Measurements from ENCODE around the gene SLC25A25. TPM values are rescaled to one million over a fixed set of nuclear protein-coding genes. Genes with fewer than 3 reads are reported as not detected.

The SLC25A25 gene
- total and polyA plus RNA-seq, 10 of the 15 experiments (the other 5 are each of a cell fraction or from before 2014, with no cell fraction given): 0.04 to 17.1 (median 12.4) TPM; not detected in 1

DNA sequence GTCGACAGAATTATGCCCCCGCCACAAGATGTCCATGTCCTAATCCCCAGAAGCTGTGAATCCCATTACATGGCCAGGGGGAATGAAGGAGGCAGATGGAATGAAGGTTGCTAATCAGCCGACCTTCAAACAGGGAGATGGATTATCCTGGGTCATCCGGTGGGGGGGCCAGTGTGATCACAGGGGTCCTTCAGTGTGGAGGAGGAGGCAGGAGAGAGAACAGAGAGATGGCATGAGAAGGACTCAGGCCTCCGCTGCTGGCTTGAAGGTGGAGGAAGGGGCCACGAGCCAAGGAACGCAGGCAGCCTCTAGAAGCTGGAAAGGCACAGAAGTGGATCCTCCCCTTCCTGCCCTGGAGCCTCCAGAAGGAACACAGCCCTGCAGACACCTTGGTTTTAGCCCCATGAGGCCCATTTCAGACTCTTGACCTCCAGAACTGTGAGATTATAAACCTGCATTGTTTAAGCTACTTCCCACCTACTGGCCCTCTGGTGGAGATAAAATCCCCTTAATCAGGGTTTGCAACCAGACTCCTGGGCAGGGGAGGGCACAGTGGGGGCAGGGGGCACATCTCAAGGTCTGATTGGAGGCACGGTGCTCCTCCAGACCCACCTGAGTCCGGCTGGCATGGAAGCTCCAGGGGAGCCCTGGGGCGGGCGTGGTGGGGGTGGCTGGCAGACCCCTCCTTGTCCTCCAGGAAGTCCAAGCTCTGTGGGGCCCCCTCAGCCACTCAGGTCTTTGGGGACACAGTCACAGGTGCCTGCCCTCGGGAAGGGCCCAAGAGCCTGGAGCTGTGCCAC lies 45.7 kb downstream of the SLC25A25 start:
- DNase-seq (ENCODE audit: low read depth, low spot score) (no peak), FAIRE-seq (no peak), ATAC-seq (no peak)
- Histone ChIP-seq H2AFZ (ENCODE audit: control insufficient read depth, low read depth, low read length) (no peak overlapping the region), H3K79me2 (ENCODE audit: control insufficient read depth, insufficient read depth, low read length) (no peaks in the 10 kb centered on the region), H3K36me3 (ENCODE audit: control insufficient read depth in 2 of 2, insufficient read depth in 2 of 2, low read length in 1 of 2) (peaks cover 3 to 4% of the 10 kb centered on the region in 2 experiments; a peak in 3 of 4 replicates), H3K4me3 (no peak overlapping the region), H3K9ac (ENCODE audit: control insufficient read depth, insufficient read depth, low read length) (no peak overlapping the region), H3K27me3 (replicated peaks in 1 of 2; ENCODE audit: control insufficient read depth in 2 of 2, insufficient read depth in 2 of 2, low read length in 1 of 2) (no peaks in the 10 kb centered on the region), H3K4me1 (ENCODE audit: control insufficient read depth, insufficient read depth, low read length) (peaks cover 23% of the 10 kb centered on the region), H3K27ac (ENCODE audit: control insufficient read depth, insufficient read depth) (no peak overlapping the region), H3K9me3 (replicated peaks; ENCODE audit: control insufficient read depth, insufficient read depth, low read length) (no peaks in the 10 kb centered on the region), H4K20me1 (ENCODE audit: control insufficient read depth, insufficient read depth) (no peaks in the 10 kb centered on the region), H3K4me2 (ENCODE audit: control insufficient read depth, insufficient read depth) (no peak overlapping the region)
- ChIA-PET SMC1A (ENCODE audit: uncharacterized antibody, unreplicated experiment) (interaction anchor here (1.7 to 2.1 kb wide), 2 partner anchors 78 to 170 kb away, joined by 4 to 5 read pairs; no protein-coding TSS in a partner anchor), RAD21 (ENCODE audit: unreplicated experiment) (interaction anchor here (1.2 kb wide), 1 partner anchor 41 kb away, joined by 3 read pairs; no protein-coding TSS in a partner anchor), CTCF (interaction anchor here (1.1 to 6.1 kb wide), 7 partner anchors 13 to 159 kb away, joined by 3 to 84 read pairs (median 6); partner anchors contain the start of gene PTGES2), POLR2A (interaction anchor here (0.6 to 1.5 kb wide), 3 partner anchors 22 to 135 kb away, joined by 3 to 4 read pairs (median 3); no protein-coding TSS in a partner anchor)
- no TSS peak for BruUV-seq (replicated peaks)
- WGBS (ENCODE audit: insufficient coverage, insufficient replicate concordance, low lambda C conversion rate, missing lambda C conversion rate): 95% methylated on average over 12 of the region's 12 CpGs
- TF ChIP-seq CREM (IDR thresholded peaks at IDR 0.05; ENCODE audit: low read depth): no peak
- no peak for TF ChIP-seq SKIL (IDR thresholded peaks at IDR 0.05; ENCODE audit: low read depth, poor library complexity, severe bottlenecking)
- TF ChIP-seq POLR2A (IDR thresholded peaks at IDR 0.05; ENCODE audit: low read depth, low read length): 0 out of 2 replicates have a peak, but pooled peaks have one; percentile 19
- TF ChIP-seq ZNF217 (IDR thresholded peaks at IDR 0.05): no peak
- TF ChIP-seq TCF12 (IDR thresholded peaks at IDR 0.05; ENCODE audit: low read depth, low read length): no peak
- in situ Hi-C loops (cut with MboI) (no loop called here), intact Hi-C loops (cut with micrococcal nuclease; ENCODE audit: unreplicated experiment) (no loop called here)

Data from GM12878 (cell line).